ENCODE results near the gene PCDHB16. TPM values are rescaled to one million over a fixed set of nuclear protein-coding genes. Genes with fewer than 3 reads are reported as not detected.
"Not testable (repeated sequence)": the region's sequence is repeated elsewhere in the genome, so short reads cannot be mapped to it uniquely, and the experiment has no call there.

The PCDHB16 gene
- total RNA-seq = under 1 TPM; 0.17 to 0.51 (median 0.34) TPM
- long read RNA-seq = 0 reads

DNA sequence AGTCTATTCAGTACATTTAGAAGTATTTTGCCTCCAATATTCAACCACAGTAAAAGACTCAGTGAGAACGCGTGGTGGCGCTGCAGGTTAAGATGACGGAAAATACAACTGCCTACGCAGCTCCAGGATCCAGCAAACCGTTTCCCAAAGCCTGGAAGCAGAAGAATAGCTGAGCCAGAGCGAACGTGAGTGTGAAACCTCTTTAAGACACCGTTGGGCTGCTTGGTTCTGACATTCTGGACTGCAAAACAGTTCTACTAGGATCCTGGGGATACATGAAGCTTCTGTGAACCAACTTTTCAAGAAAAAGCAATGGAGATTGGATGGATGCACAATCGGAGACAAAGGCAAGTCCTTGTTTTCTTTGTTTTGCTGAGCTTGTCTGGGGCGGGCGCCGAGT is at the start of gene PCDHB16:
TSS of gene PCDHB16 (plus strand) at position 140 of the 400 bp plus-strand sequence. CDS start at position 313, 173 bp downstream.
- 11% methylated on average over 12 of the region's 13 CpGs for WGBS (ENCODE audit: insufficient coverage, low coverage, low lambda C conversion rate, missing lambda C conversion rate)
- H3K4me3 ChIP-seq = no peak within 1 kb of the TSS
- DNase-seq (no peak), ATAC-seq (peak in 1 of 4 donors; percentile 51)
- H3K27ac ChIP-seq = no peak within 1 kb of the TSS
- no peaks in the 10 kb centered on the region for H3K36me3 ChIP-seq
- H3K9me3 ChIP-seq = no peaks in the 10 kb centered on the region
- no peak for TF ChIP-seq POLR2A (IDR thresholded peaks at IDR 0.05)
- peak in 3 of 4 donors; percentile 5 to 26 (median 15) for TF ChIP-seq CTCF (IDR thresholded peaks at IDR 0.05)
- peaks cover 0 to 3% of the 10 kb centered on the region in 2 donors for H3K27me3 ChIP-seq
- no peaks in the 10 kb centered on the region for H3K4me1 ChIP-seq
- intact Hi-C loops (cut with DNase I) = no loop called here

GRCh38 chr5:141135030-141135717 is 47.0 kb upstream of the PCDHB16 start, which contains the start of gene PCDHB5:
Gene PCDHB5 (plus strand): TSS chr5:141135206. CDS start chr5:141135435, 229 bp downstream.
- peak; percentile 42 to 64 (median 62) for ATAC-seq
- Histone ChIP-seq H3K4me3 (peak within 1 kb of the TSS in 2 of 3 donors; percentile 34), H3K27ac (no peak within 1 kb of the TSS), H3K4me1 (no peaks in the 10 kb centered on the region), H3K36me3 (no peaks in the 10 kb centered on the region), H3K27me3 (no peaks in the 10 kb centered on the region), H3K9me3 (no peaks in the 10 kb centered on the region)
- DNase-seq = no peak
- intact Hi-C loops (cut with DNase I) = no loop called here
- TF ChIP-seq CTCF (IDR thresholded peaks at IDR 0.05) (peak; percentile 13 to 43 (median 32)), POLR2A (IDR thresholded peaks at IDR 0.05) (no peak)
- 11% methylated on average over 20 of the region's 22 CpGs for WGBS (ENCODE audit: insufficient coverage, low coverage, low lambda C conversion rate, missing lambda C conversion rate)

DNA sequence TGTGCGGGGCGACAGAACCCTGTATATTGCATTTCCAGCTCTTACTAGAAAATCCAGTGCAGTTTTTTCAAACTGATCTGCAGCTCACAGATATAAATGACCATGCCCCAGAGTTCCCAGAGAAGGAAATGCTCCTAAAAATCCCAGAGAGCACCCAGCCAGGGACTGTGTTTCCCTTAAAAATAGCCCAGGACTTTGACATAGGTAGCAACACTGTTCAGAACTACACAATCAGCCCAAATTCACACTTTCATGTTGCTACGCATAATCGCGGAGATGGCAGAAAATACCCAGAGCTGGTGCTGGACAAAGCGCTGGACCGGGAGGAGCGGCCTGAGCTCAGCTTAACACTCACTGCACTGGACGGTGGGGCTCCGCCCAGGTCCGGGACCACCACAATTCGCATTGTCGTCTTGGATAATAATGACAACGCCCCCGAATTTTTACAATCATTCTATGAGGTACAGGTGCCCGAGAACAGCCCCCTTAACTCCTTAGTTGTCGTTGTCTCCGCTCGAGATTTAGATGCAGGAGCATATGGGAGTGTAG is 46.4 kb upstream of the PCDHB16 start:
- WGBS (ENCODE audit: insufficient coverage, low coverage, low lambda C conversion rate, missing lambda C conversion rate) = 49% methylated on average over 17 of the region's 19 CpGs
- Histone ChIP-seq H3K4me1 (no peaks in the 10 kb centered on the region), H3K36me3 (no peaks in the 10 kb centered on the region), H3K4me3 (peak overlapping the region in 2 of 3 donors; percentile 34), H3K27ac (no peak overlapping the region), H3K9me3 (no peaks in the 10 kb centered on the region), H3K27me3 (no peaks in the 10 kb centered on the region)
- DNase-seq (no peak), ATAC-seq (no peak)
- intact Hi-C loops (cut with DNase I) = no loop called here
- TF ChIP-seq POLR2A (IDR thresholded peaks at IDR 0.05) (no peak), CTCF (IDR thresholded peaks at IDR 0.05) (no peak)

DNA sequence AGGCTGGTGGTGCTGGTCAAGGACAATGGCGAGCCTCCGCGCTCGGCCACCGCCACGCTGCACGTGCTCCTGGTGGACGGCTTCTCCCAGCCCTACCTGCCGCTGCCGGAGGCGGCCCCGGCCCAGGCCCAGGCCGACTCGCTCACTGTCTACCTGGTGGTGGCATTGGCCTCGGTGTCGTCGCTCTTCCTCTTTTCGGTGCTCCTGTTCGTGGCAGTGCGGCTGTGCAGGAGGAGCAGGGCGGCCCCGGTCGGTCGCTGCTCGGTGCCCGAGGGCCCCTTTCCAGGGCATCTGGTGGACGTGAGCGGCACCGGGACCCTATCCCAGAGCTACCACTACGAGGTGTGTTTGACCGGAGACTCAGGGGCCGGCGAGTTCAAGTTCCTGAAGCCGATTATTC is 44.8 kb upstream of the PCDHB16 start:
- H3K9me3 ChIP-seq; H3K4me1 ChIP-seq; DNase-seq; H3K4me3 ChIP-seq; H3K27me3 ChIP-seq; ATAC-seq; H3K36me3 ChIP-seq; H3K27ac ChIP-seq; intact Hi-C loops (cut with DNase I): not testable (repeated sequence)
- WGBS (ENCODE audit: insufficient coverage, low coverage, low lambda C conversion rate, missing lambda C conversion rate) = 29% methylated on average over 3 of the region's 34 CpGs

- 11% methylated on average over 18 of the region's 18 CpGs for WGBS (ENCODE audit: insufficient coverage, low coverage, low lambda C conversion rate, missing lambda C conversion rate)
- no peak within 1 kb of the TSS for H3K4me3 ChIP-seq
- no peaks in the 10 kb centered on the region for H3K9me3 ChIP-seq
- peaks cover 0 to 5% of the 10 kb centered on the region in 2 donors for H3K27me3 ChIP-seq
- no peak for ATAC-seq
- DNase-seq = no peak
- intact Hi-C loops (cut with DNase I) = no loop called here
- no peak within 1 kb of the TSS for H3K27ac ChIP-seq
- TF ChIP-seq POLR2A (IDR thresholded peaks at IDR 0.05) (no peak), CTCF (IDR thresholded peaks at IDR 0.05) (peak in 1 of 4 donors; percentile 14)
- no peaks in the 10 kb centered on the region for H3K36me3 ChIP-seq
- no peaks in the 10 kb centered on the region for H3K4me1 ChIP-seq
Measured at GRCh38 chr5:141149812-141150211, 32.4 kb upstream of the PCDHB16 start, which contains the start of gene PCDHB6. Gene PCDHB6 (plus strand): TSS chr5:141150057. CDS start chr5:141150258, 201 bp downstream.
